ENCODE measurements around the gene NRBP1. TPM values are rescaled to one million over a fixed set of nuclear protein-coding genes. Genes with fewer than 3 reads are reported as not detected.

Gene NRBP1
- total and polyA plus RNA-seq, 2 of the 8 experiments (the other 6 are each of a cell fraction or from before 2014, with no cell fraction given): 115 to 145 TPM

GRCh38 chr2:27408601-27409320 lies 19.7 kb upstream of the NRBP1 start (continued):
- TF ChIP-seq, protein P1, sequence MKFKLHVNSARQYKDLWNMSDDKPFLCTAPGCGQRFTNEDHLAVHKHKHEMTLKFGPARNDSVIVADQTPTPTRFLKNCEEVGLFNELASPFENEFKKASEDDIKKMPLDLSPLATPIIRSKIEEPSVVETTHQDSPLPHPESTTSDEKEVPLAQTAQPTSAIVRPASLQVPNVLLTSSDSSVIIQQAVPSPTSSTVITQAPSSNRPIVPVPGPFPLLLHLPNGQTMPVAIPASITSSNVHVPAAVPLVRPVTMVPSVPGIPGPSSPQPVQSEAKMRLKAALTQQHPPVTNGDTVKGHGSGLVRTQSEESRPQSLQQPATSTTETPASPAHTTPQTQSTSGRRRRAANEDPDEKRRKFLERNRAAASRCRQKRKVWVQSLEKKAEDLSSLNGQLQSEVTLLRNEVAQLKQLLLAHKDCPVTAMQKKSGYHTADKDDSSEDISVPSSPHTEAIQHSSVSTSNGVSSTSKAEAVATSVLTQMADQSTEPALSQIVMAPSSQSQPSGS (IDR thresholded peaks at IDR 0.05; ENCODE audit: low read length): no peak
- TF ChIP-seq BRCA1 (IDR thresholded peaks at IDR 0.05; ENCODE audit: low read depth, low read length) (no peak), BCL11A (IDR thresholded peaks at IDR 0.05; ENCODE audit: low read depth in 2 of 2, low read length in 2 of 2) (no peak), CHD1 (IDR thresholded peaks at IDR 0.05; ENCODE audit: low read depth, low read length) (no peak), CTBP2 (IDR thresholded peaks at IDR 0.05; ENCODE audit: borderline replicate concordance, insufficient read depth, insufficient read length, low read length) (no peak), YY1 (IDR thresholded peaks at IDR 0.05; ENCODE audit: low read depth, low read length) (0 out of 2 replicates have a peak, but pooled peaks have one; percentile 26), CREB1 (IDR thresholded peaks at IDR 0.05) (no peak), KDM1A (IDR thresholded peaks at IDR 0.05; ENCODE audit: borderline replicate concordance, low read length) (no peak), TAF7 (optimal IDR thresholded peaks at IDR 0.05; ENCODE audit: borderline replicate concordance, low read depth, low read length) (no peak), SRF (IDR thresholded peaks at IDR 0.05; ENCODE audit: low read depth, low read length) (no peak), FOSL1 (IDR thresholded peaks at IDR 0.05; ENCODE audit: insufficient read depth, low read depth, low read length) (no peak), RXRA (IDR thresholded peaks at IDR 0.05; ENCODE audit: insufficient read depth, low read depth, low read length) (no peak)
- TF ChIP-seq, protein P2, sequence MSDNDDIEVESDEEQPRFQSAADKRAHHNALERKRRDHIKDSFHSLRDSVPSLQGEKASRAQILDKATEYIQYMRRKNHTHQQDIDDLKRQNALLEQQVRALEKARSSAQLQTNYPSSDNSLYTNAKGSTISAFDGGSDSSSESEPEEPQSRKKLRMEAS (IDR thresholded peaks at IDR 0.05): 0 out of 2 replicates have a peak, but pooled peaks have one; percentile 12

Data from H1 (cell line).